SKM-1 (cell line): ENCODE measurements around the gene TNIP2.

Source experiments
- DNase-seq: peaks from one replicate; lab custom pipeline; 2025; ENCODE audit not compliant: unreplicated experiment; lab: John Stamatoyannopoulos, UW

The TNIP2 gene

DNA sequence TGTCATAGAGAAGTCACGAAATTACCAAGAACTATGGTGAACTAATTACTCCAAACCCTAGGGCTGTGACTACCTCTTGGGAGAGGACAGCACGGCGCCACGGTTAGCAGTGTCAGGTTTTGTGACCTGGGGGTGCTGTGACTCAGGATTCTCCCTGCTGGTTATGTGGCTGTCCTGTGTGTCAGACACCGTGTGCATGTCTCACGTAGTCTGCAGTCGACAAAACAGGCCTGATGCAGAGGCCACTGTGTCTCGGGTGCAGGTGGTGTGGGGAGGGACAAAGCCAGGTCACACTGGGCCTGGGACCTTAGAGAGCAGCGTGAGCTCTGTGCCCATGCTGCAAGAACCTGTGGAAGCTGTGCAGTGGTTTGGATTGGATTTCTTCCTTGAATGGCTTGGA lies 34.1 kb downstream of the TNIP2 start:
- no peak for DNase-seq

DNA sequence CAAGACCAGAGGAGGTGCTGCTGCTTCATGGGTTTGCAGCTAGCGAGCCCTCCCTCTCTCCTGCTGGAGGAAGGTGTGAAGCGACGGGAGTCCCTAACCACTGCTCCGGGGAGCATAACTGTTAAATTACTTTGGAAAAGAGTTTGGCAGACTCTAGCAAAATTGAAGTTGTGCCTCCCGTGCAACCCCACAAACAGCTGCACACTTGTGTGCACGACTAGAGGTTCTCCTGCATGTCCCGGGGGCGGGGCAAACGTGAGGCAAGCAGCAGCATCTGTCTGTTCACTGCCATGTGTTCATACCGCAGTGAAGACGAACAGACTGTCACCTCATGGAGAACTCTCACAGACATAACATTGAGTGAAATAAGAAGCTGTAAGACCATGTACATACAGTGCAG lies 34.5 kb downstream of the TNIP2 start:
- no peak for DNase-seq

DNA sequence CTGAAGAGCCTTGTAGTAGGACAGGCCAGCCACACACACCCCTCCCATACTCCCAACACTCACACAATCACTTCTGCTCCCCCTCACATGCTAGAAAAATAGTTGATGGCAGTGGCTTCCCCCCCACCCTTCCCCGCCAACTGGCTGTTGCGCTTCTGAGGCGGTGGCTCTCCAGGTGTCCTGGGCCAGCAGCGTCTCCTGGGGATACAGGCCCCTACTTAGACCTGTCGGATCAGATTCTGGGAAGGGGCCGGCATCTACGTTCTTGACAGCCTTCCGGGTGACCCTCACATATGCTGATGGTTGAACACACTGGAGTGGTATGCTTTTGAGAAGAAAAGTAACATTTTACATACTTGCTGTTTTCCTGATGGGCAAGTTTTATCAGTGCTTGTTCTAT lies 39.9 kb downstream of the TNIP2 start:
- no peak for DNase-seq

DNA sequence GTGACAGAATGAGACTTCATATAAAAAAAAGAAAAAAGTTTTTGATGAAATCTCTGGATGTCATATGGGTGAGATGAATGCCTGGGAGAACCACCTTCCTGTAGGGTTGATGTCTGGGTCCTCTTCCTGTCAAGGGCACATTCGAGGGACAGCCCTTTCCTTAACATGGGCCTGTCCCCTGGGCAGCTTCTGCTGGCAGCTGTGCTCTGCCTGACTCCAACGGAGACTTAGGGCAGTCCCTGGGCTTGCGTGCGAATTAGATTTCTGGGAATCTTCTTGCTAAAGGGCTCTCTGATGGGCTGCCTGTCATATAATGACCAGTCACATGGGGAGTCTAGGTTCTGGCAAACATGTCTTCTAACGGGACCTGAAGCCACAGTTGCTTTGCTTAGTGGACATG lies 40.7 kb downstream of the TNIP2 start:
- DNase-seq, result no peak

DNA sequence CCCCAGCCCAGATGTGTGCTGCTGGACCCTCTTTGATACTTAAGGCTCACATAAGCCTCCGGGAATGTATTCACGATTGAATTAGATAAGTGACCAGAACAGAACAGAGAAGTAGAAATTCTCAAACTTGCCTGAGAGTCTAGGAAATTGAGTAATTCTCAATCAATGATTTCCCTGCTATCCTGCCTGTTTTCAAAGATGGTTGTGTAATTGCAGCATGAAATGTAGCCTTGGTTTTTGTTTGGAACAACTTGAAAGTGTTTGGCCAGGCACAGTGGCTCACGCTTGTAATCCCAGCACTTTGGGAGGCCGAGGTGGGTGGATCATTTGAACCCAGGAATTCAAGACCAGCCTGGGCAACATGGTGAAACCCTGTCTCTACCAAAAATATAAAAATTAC lies 41.2 kb downstream of the TNIP2 start:
- no peak for DNase-seq

DNA sequence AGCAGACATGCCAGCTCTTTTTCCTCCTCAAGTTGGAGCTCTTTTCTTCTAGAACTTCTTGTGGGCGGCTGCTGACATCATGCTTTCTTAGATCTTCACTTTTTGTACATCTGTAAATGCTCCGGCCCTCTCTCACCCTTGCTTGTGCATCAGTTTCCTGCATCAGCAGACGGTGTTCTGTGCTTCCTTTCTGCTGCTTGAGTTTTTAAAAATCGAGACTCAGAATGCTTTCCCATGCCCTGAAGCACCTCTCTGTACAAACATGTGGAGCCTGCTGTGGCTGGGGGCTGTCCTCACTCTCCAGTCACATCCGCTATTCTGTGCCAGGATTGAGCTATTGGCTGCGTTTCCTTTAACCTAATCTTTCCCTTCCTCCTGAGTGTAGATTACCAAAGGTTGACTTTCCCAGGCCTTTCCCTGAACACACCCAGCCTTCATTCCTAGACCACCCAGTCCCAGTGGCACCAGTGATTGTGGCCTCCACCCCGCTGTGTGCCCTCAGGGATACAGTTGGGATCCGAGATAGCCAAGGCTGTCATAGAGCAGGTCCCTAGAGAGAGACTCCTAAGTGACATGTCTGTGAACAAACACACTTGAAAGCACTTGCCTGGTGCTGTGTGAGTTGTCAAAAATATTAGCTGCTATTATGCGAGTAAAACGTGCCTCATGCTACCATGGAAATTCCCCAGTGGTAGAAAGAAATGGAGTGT lies 41.9 kb downstream of the TNIP2 start:
- DNase-seq, result no peak

DNA sequence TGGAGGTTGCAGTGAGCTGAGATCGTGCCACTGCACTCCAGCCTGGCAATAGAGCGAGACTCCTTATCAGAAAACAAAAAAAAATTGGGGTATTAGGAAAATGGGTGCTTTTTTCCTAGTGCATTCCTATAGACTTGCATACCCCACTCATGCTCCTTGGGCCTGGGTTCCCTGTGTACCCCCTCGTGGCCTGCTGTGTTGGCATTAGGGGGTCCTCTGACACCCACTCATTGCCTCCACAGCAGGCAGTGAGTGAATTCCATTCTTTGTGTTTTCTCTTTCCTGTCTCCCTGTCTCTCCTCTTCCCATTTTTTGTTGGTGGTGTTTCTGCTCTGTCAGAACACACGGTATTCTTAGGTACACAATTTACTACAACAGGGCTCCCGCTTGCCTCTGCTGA lies 42.8 kb downstream of the TNIP2 start:
- DNase-seq, result no peak

DNA sequence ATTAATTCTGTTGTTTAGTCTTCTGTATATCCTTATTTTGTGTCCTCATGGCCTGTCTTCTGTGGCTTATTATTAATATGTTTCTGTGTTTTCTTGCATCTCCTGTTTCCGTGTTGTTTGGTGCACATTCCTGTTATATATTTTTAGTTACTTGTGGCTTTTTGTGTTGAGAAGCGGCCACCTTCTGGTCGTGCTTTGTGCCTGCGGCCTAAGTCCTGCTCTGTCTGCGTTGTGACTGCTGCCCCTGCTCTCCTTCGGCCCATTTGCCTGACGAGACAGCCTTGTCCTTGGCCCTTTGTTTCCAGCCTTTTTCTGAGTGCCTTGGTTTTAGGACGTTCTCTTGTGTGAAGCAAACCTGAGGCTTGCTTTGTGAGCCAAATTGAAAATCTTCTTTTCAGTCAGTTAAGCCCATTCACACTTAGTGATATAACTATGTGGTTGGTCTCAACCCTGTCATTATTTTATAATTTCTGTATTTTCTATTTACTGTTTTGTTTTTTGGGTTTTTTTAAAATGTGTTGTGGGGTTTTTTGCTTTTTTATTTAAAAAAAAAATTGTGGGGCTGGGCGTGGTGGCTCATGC lies 43.8 kb downstream of the TNIP2 start:
- no peak for DNase-seq

DNA sequence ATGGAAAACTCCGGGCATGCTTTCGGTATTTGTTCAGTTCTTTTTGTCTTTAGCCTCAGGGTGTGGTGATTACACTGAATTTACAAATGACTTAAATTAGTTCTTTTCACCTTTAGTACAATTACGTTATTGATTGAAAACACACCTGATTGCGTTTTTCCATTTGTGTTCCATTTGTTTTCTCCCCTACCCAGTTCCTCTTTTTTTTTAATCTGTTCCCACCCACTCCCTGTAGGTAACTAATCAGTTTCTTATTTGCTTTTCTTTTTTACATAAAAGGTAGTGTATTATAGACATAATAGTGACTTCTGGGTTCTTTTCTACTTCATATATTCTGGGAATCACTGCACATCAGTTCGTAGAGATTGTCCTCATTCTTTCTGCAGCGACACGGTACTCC lies 53.4 kb downstream of the TNIP2 start:
- DNase-seq, result no peak

DNA sequence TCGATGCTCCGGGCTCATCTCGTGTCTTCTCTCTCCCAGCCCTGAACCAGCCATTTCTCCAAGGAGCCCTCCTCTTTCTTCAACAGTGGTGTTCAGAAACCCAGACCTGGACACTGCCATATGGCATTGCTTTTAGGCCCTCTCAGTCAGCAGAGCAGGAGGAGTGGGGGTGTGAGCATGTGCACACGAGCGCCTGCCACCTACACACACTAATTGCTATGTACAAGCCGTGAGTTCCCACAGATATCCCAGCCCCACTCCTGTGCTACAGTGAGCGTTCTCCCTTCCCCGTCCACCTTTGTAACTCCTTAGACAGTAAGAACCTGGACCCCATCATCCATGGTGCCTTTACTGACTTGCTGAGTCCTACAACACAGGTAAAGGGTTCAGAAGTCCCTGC lies 53.8 kb downstream of the TNIP2 start:
- DNase-seq, result no peak

DNA sequence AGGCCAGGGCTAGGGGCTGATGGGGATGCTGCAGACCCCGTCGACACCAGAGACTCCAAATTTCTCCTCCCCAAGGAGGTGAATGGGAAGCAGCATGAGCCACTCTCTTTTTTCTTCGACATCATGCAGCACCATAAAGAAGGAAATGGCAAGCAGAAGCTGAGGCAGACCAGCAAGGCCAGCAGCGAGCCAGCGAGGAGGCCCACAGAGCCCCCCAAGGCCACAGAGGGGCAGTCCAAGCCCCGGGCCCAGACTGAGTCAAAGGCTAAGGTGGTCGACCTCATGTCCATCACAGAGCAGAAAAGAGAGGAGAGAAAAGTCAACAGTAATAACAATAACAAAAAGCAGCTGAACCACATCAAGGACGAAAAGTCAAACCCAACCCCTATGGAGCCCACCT lies 56.1 kb downstream of the TNIP2 start:
- no peak for DNase-seq

DNA sequence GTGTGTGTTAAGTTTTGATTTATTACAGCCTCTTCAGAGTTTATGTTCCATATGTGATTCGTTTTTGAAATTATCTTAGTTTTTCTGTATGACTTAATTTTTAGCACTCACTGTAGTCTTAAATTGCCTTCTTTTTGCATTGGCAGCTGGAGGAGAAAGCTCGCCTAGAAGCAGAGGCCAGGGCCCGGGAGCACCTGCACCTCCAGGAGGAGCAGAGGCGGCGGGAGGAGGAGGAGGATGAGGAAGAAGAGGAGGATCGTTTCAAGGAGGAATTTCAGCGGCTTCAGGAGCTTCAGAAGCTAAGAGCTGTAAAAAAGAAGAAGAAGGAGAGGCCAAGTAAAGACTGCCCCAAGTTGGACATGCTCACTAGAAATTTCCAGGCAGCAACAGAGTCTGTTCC lies 56.6 kb downstream of the TNIP2 start:
- DNase-seq, result no peak

DNA sequence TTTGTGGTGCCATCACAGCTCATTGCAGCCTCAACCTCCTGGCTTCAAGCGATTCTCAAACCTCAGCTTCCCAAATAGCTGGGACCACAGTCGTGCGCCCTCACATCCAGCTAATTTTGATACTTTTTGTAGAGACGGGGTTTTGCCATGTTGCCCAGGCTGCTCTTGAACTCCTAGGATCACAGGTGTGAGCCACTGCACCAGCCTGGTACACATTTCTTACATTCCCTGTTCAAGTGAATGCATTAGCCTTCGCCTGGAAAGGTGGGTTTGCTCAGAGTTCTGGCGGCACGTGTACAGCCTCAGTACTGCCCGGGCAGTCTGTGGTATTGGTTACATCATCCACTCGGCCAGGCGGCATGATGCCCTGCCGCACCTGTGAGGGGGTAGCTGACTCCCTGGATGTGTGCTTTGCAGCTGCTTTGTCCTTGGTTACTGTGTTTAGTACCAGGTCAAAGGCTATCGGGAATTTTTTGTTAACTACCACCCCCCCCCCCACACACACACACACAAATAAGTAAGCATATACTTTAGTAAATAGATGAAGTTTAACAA lies 57.1 kb downstream of the TNIP2 start:
- DNase-seq, result no peak

DNA sequence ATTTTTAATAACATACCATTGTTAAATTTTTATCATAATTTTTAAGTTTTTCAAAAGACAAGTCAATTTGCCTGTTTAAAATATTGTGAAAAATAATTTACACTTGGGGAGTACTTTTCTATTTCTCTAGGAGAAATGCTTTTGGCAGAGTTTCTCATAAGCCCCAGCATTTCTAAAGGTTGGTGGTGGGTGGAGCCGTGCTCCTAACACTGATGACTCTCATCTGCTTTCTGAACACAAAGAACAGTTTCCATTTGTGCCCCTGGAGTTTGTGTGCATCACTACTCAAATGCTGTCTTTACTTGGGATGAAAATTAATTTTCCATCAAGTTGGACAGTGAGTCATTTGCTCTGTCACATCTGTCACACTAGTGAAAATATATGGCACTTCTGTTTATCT lies 57.6 kb downstream of the TNIP2 start:
- DNase-seq, result no peak

DNA sequence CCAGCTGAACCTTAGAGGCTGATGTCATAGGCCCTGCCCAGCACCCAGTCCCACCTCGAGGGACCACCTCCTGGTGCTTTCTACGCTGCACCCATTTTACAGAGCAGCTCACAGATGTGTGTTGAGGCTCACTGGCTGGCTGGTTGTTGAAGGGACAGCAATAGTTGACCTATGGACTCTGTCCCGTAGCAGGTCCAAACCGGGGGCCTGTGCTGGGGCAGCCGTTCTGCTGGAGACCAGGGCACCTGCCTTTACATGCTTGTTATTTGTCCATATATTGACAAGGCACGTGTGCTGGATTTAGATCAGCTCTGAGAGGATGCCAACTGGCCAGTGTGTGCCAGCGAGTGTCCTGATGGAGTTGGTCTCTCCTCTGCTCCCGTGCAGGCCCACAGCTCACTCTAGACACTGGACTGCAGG lies 58.1 kb downstream of the TNIP2 start:
- no peak for DNase-seq

DNA sequence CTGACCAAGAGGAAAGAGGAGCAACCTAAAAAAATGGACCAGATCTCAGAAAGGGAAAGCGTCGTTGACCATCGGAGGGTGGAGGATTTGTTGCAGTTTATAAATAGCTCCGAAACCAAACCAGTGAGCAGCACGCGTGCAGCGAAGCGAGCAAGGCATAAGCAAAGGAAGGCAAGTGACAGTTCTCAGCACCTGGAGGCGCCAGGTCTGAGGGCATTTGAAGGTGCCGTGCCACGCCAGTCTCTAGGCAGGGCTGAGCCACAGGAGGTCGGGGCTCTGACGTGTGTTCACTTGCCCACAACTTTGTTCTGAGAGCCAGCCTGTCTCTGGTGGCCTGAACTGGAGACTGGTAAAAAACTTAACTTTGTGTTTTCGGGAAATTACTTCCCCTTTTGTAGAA lies 59.7 kb downstream of the TNIP2 start:
- no peak for DNase-seq

DNA sequence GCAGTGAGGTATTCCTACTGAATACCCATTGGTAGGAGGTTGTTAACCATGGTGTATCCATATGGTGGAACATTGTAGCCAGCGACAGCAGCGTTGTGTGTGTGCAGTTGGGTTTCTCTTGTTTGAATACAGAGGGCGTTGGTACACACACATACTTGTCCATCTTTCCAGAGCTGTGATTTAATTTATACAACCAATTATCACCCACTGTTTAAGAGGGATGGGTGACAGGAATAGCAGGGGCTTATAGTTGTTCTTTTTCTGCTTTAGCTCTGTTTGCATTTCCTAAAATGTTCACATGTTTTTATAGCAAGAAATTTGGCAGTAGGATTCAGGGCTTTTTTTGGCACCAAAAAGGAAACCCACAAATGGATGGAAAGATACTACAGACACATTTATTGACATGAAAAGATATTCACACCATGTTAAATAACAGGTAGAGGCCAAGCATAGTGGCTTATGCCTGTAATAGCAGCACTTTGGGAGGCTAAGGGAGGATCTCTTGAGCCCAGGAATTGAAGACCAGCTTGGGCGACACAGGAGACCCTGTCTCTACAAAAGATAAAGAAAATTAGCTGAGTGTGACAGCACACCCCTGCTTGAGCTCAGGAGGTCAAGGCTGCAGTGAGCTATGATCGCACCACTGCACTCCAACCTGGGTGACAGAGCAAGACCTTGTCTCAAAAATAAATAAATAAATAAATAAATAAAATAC lies 60.6 kb downstream of the TNIP2 start:
- DNase-seq, result no peak

DNA sequence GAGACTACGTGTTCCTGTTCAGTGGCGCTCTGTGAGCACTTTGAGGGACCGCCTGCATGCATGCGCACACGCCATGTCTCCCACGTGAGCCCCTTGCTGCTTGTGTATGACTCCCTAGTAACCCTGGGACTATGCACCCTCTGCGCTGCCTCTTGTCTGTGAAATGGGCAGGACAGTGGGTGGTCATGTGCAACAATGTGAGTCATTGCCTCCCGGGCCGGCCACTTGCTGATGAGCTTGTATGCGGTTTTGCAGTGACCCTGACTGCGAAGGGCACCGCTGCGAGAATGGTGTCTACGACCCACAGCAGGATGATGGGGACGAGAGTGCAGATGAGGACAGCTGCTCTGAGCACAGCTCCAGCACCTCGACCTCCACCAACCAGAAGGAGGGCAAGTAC lies 61.4 kb downstream of the TNIP2 start:
- no peak for DNase-seq

DNA sequence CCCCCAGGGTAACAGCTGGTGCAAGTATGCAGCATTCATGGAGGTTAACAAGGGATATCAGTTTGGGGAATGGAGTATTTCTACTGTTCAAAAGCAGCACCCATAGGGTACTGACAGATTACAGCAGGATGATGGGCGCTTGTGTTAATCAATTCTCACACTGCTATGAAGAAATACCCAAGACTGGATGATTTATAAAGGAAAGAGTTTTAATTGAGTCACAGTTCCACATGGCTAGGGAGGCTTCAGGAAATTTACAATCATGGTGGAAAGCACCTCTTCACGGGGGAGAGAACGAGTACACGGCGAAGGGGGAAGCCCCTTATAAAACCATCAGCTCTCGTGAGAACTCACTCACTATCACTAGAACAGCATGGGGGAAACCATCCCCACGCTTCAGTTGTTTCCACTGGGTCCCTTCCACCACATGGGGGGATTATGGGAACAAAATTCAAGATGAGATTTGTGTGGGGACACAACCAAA lies 64.1 kb downstream of the TNIP2 start:
- no peak for DNase-seq
